Measurements from ENCODE around the gene SLC5A10.

DNA sequence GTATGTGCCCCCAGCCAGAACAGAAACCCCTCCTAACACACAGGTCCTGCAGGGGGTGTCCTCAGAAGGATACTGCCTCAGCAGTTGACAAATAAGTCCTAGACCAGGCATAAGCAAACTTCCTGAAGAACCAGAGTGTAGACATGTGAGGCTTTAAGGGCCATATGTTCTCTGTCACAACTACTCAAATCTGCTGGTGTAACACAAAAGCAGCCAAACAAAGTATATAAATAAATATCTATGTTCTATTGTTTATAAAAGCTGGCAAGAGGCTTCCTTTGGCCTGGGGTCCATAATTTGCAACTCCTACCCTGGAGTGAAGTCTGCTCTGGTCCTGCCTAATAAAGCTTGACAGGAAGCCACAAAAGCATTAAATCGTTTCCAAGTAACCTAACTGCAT, 42.7 kb downstream of the SLC5A10 start:
- TF ChIP-seq, protein P1, sequence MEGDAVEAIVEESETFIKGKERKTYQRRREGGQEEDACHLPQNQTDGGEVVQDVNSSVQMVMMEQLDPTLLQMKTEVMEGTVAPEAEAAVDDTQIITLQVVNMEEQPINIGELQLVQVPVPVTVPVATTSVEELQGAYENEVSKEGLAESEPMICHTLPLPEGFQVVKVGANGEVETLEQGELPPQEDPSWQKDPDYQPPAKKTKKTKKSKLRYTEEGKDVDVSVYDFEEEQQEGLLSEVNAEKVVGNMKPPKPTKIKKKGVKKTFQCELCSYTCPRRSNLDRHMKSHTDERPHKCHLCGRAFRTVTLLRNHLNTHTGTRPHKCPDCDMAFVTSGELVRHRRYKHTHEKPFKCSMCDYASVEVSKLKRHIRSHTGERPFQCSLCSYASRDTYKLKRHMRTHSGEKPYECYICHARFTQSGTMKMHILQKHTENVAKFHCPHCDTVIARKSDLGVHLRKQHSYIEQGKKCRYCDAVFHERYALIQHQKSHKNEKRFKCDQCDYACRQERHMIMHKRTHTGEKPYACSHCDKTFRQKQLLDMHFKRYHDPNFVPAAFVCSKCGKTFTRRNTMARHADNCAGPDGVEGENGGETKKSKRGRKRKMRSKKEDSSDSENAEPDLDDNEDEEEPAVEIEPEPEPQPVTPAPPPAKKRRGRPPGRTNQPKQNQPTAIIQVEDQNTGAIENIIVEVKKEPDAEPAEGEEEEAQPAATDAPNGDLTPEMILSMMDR (IDR thresholded peaks at IDR 0.05): no peak
- no peak for TF ChIP-seq POLR2A (IDR thresholded peaks at IDR 0.05)
